K562 (cell line): ENCODE results near the gene CEP95. TPM values are rescaled to one million over a fixed set of nuclear protein-coding genes. Genes with fewer than 3 reads are reported as not detected.

Experiments
- CREB1 ChIP-seq, 2 experiments: sonication (generic) in 1 of 2; formaldehyde crosslinking in 1 of 2; IDR thresholded peaks; 2 replicates each; pipeline versions ENCODE4 v1.6.1 to v1.8.0; 2012 to 2022; ENCODE audit warnings: inconsistent platforms in 1 of 2, mild to moderate bottlenecking in 1 of 2, missing genetic modification reagents in 1 of 2, moderate library complexity in 1 of 2
- FOXK1 ChIP-seq: sonication (generic); formaldehyde crosslinking; IDR thresholded peaks from 2 replicates; pipeline ENCODE4 v1.8.0; 2022; ENCODE audit warnings: missing genetic modification reagents, mild to moderate bottlenecking, borderline replicate concordance
- KAT7 ChIP-seq: sonication (generic); formaldehyde crosslinking; IDR thresholded peaks from 2 replicates; pipeline ENCODE4 v1.8.0; 2022; ENCODE audit warnings: missing genetic modification reagents, mild to moderate bottlenecking, borderline replicate concordance
- POLR2A ChIP-seq: fragments of 450-650 bp; conservative IDR thresholded peaks from 2 replicates; pipeline ENCODE4 v1.6.1; 2016
- PPARD ChIP-seq: fragments of 250-450 bp; sonication (Bioruptor Pico); IDR thresholded peaks from 2 replicates; pipeline ENCODE4 v1.8.0; 2022; ENCODE audit warnings: inconsistent platforms, mild to moderate bottlenecking, moderate library complexity
- RBFOX2 ChIP-seq: fragments of 200-400 bp; formaldehyde crosslinking; IDR thresholded peaks from 2 replicates; pipeline ENCODE4 v1.6.1; 2017; ENCODE audit warnings: low read depth, mild to moderate bottlenecking, low read length, moderate library complexity
- ZKSCAN1 ChIP-seq: fragments of 150-350 bp; IDR thresholded peaks from 2 replicates; pipeline ENCODE4 v1.6.1; 2016; ENCODE audit warnings: low read depth, low read length
- ZNF143 ChIP-seq: sonication (generic); formaldehyde crosslinking; IDR thresholded peaks from 2 replicates; pipeline ENCODE4 v1.9.0; 2022; ENCODE audit warnings: mild to moderate bottlenecking, missing genetic modification reagents
- polyA plus RNA-seq, 8 experiments: library from polyadenylated mRNA; depleted of rRNA in 4 of 8; stranded (reverse) in 5 of 8; unstranded in 3 of 8; fragments of >200 nt; fragmentation: Nextera tagmentation in 2 of 8; fragmentation: Illumina TruSeq in 1 of 8; extraction: Ambion mirVana in 2 of 8; extraction: Trizol in 1 of 8; gene quantifications; 2 replicates each; pipeline versions ENCODE4 v1.2.1 to v1.2.3, GENCODE V29; 2011 to 2014; ENCODE audit warnings: inconsistent platforms in 1 of 8, missing spikeins in 1 of 8
- total RNA-seq, 7 experiments: library from RNA; depleted of rRNA in 6 of 7; stranded (reverse); fragments of >200 nt in 6 of 7; fragmentation: Illumina TruSeq in 2 of 7; extraction: Trizol in 2 of 7; gene quantifications; 2 replicates each; pipeline versions ENCODE4 v1.2.1 to v1.2.3, GENCODE V29; 2011 to 2021; ENCODE audit warnings: low replicate concordance in 1 of 7
- TF ChIP-seq, protein P1 (sequence below): fragments of 200-600 bp; sonication (generic); IDR thresholded peaks from one replicate; pipeline ENCODE4 v1.6.1; 2012; ENCODE audit warnings: mild to moderate bottlenecking, low read depth, low read length, inconsistent platforms

Gene CEP95
- total and polyA plus RNA-seq, 9 of the 15 experiments (the other 6 are each of a cell fraction or from before 2014, with no cell fraction given) = 26.7 to 80.7 (median 56.9) TPM

DNA sequence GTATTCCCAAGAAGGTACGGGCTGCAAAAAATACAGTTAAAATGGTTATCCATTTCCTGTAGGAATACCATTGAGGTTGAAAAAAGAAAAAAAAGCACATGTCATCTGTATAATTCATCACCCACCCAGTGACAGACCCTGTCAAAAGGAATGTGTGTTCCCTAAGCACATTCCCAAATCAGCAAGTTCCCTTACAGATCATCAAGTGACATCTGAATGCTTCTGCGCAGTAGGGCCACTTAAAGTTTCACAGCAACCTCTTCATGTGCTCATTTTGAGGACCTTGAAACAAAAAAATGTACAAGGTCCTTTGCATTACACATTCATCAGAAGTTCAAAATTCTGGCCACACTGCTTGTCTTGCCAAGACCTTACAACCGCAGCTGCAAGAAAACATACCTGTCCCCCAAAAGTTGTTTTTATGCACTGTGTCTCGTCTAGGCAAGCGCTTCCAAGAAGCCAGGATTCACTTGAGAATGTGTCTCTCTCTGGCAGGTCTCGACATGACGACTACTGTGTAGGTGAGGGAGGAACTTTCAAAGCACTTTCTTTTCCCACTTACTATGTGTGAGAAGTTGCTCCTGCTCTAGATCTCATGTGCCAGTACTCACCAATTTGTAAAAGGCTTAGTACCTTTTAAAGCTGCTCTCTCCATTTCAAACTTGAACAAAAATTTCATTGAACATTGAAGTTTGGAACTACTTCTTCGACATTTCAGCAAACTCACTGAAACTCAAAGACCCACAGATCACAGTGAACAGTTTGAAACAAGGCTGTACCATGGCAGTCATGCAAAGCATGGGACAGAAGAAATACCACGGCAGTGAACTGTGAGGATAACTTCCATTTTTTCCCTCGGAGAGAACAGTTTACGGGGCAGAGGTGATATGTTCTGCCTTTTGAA is 5.7 kb upstream of the CEP95 start (continued):
- TF ChIP-seq ZKSCAN1 (peak; percentile 86), ZNF143 (no peak), RBFOX2 (peak; percentile 45), FOXK1 (CRISPR knock-in tag) (0 out of 2 replicates have a peak, but pooled peaks have one; percentile 67), POLR2A (peak; percentile 43; the same call in 1 of the 2 replicates), KAT7 (CRISPR knock-in tag) (peak; percentile 65; the same call in 1 of the 2 replicates), PPARD (no peak), CREB1 (IDR thresholded peaks at IDR 0.05) (no peak), CREB1 (CRISPR knock-in tag; IDR thresholded peaks at IDR 0.05) (0 out of 2 replicates have a peak, but pooled peaks have one; percentile 6)
- TF ChIP-seq, protein P1, sequence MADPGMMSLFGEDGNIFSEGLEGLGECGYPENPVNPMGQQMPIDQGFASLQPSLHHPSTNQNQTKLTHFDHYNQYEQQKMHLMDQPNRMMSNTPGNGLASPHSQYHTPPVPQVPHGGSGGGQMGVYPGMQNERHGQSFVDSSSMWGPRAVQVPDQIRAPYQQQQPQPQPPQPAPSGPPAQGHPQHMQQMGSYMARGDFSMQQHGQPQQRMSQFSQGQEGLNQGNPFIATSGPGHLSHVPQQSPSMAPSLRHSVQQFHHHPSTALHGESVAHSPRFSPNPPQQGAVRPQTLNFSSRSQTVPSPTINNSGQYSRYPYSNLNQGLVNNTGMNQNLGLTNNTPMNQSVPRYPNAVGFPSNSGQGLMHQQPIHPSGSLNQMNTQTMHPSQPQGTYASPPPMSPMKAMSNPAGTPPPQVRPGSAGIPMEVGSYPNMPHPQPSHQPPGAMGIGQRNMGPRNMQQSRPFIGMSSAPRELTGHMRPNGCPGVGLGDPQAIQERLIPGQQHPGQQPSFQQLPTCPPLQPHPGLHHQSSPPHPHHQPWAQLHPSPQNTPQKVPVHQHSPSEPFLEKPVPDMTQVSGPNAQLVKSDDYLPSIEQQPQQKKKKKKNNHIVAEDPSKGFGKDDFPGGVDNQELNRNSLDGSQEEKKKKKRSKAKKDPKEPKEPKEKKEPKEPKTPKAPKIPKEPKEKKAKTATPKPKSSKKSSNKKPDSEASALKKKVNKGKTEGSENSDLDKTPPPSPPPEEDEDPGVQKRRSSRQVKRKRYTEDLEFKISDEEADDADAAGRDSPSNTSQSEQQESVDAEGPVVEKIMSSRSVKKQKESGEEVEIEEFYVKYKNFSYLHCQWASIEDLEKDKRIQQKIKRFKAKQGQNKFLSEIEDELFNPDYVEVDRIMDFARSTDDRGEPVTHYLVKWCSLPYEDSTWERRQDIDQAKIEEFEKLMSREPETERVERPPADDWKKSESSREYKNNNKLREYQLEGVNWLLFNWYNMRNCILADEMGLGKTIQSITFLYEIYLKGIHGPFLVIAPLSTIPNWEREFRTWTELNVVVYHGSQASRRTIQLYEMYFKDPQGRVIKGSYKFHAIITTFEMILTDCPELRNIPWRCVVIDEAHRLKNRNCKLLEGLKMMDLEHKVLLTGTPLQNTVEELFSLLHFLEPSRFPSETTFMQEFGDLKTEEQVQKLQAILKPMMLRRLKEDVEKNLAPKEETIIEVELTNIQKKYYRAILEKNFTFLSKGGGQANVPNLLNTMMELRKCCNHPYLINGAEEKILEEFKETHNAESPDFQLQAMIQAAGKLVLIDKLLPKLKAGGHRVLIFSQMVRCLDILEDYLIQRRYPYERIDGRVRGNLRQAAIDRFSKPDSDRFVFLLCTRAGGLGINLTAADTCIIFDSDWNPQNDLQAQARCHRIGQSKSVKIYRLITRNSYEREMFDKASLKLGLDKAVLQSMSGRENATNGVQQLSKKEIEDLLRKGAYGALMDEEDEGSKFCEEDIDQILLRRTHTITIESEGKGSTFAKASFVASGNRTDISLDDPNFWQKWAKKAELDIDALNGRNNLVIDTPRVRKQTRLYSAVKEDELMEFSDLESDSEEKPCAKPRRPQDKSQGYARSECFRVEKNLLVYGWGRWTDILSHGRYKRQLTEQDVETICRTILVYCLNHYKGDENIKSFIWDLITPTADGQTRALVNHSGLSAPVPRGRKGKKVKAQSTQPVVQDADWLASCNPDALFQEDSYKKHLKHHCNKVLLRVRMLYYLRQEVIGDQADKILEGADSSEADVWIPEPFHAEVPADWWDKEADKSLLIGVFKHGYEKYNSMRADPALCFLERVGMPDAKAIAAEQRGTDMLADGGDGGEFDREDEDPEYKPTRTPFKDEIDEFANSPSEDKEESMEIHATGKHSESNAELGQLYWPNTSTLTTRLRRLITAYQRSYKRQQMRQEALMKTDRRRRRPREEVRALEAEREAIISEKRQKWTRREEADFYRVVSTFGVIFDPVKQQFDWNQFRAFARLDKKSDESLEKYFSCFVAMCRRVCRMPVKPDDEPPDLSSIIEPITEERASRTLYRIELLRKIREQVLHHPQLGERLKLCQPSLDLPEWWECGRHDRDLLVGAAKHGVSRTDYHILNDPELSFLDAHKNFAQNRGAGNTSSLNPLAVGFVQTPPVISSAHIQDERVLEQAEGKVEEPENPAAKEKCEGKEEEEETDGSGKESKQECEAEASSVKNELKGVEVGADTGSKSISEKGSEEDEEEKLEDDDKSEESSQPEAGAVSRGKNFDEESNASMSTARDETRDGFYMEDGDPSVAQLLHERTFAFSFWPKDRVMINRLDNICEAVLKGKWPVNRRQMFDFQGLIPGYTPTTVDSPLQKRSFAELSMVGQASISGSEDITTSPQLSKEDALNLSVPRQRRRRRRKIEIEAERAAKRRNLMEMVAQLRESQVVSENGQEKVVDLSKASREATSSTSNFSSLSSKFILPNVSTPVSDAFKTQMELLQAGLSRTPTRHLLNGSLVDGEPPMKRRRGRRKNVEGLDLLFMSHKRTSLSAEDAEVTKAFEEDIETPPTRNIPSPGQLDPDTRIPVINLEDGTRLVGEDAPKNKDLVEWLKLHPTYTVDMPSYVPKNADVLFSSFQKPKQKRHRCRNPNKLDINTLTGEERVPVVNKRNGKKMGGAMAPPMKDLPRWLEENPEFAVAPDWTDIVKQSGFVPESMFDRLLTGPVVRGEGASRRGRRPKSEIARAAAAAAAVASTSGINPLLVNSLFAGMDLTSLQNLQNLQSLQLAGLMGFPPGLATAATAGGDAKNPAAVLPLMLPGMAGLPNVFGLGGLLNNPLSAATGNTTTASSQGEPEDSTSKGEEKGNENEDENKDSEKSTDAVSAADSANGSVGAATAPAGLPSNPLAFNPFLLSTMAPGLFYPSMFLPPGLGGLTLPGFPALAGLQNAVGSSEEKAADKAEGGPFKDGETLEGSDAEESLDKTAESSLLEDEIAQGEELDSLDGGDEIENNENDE = no peak
